Heart right ventricle (tissue), 16 donors: ENCODE data around the gene PIP5K1C. TPM values are rescaled to one million over a fixed set of nuclear protein-coding genes. Genes with fewer than 3 reads are reported as not detected.

Experiments used
- ATAC-seq, 8 donors: fragments of 200-7000 bp; cut with Tn5 transposase; one replicate each; pipeline ENCODE4 v1.9.1; 2020; ENCODE audit warnings: mild to moderate bottlenecking in 8 of 8, moderate library complexity in 8 of 8, moderate number of reproducible peaks in 1 of 8
- DNase-seq, 2 donors: peaks; one replicate each; pipeline ENCODE4 v3.0.0-alpha.2; 2020
- H3K27ac ChIP-seq, 10 donors: fragments of 200-600 bp; sonication (generic) in 2 of 10; one replicate each; pipeline versions ENCODE4 v1.5.0 to v1.8.0; 2020 to 2022; ENCODE audit warnings: mild to moderate bottlenecking in 3 of 10
- H3K27me3 ChIP-seq, 7 donors: fragments of 200-600 bp; one replicate each; pipeline ENCODE4 v1.8.0; 2021 to 2022; ENCODE audit warnings: mild to moderate bottlenecking in 2 of 7
- H3K36me3 ChIP-seq, 9 donors: fragments of 200-600 bp; sonication (generic) in 1 of 9; one replicate each; pipeline versions ENCODE4 v1.5.0 to v1.8.0; 2020 to 2022; ENCODE audit warnings: mild to moderate bottlenecking in 2 of 9
- H3K4me1 ChIP-seq, 9 donors: fragments of 200-600 bp; sonication (generic) in 1 of 9; one replicate each; pipeline versions ENCODE4 v1.5.0 to v1.8.0; 2020 to 2022; ENCODE audit warnings: mild to moderate bottlenecking in 4 of 9
- H3K4me3 ChIP-seq, 10 donors: fragments of 200-600 bp; sonication (generic) in 2 of 10; one replicate each; pipeline versions ENCODE4 v1.5.0 to v1.8.0; 2020 to 2022; ENCODE audit warnings: mild to moderate bottlenecking in 7 of 10, moderate library complexity in 2 of 10
- H3K9me3 ChIP-seq, 11 donors: fragments of 200-600 bp in 10 of 11; sonication (generic) in 2 of 11; one replicate each; pipeline versions ENCODE4 v1.5.0 to v1.8.0; 2013 to 2022; ENCODE audit warnings: mild to moderate bottlenecking in 2 of 11, control low read depth in 1 of 11, moderate library complexity in 1 of 11
- CTCF ChIP-seq, 9 donors: fragments of 200-600 bp; sonication (generic) in 2 of 9; IDR thresholded peaks; one replicate each; pipeline versions ENCODE4 v1.5.0 to v1.8.0; 2021 to 2022; ENCODE audit warnings: antibody characterized with exemption in 9 of 9, mild to moderate bottlenecking in 5 of 9, moderate library complexity in 1 of 9
- WGBS, 2 donors: extraction: QIAGEN DNeasy Blood & Tissue Kit; methylation state at CpG; one replicate each; pipeline ENCODE4 v1.1.7; 2013; ENCODE audit warnings: inconsistent platforms in 1 of 2; 5-methylcytosine and 5-hydroxymethylcytosine counted together
- intact Hi-C, 10 donors: fragments of 100-400 bp; cut with DNase I; formaldehyde crosslinking; loops; one replicate each; pipeline versions ENCODE4 v1.11.1 to v1.14.2; 2022
- polyA plus RNA-seq, 2 donors: library from polyadenylated mRNA; stranded (reverse); fragments of 200-250 nt; gene quantifications; one replicate each; pipeline ENCODE4 v1.2.3, GENCODE V29; 2013
- total RNA-seq, 10 donors: library from RNA; stranded (reverse); fragmentation: NEBNext Ultra II Directional in 3 of 10; extraction: Animal tissue kit (Norgen Biotek cat#: 25700) in 3 of 10; gene quantifications; one replicate each; pipeline versions ENCODE4 v1.2.1 to v1.2.4, GENCODE V29; 2021 to 2023
- donor health status: Arrhythmogenic right ventricular cardiomyopathy.
- donor health status: ischemic (EF 13 %, LVEDD 7.1; RV severe dilation, severe dysfunction).
- donor health status: healthy with polysubstance abuse.
- donor health status: DM: no; HTN: yes; CAD: no.
- donor health status: DM: no; HTN: no; CAD: no.
- donor health status: ischemic (EF 25% LVEDD 6.9; RV normal size, moderate dysfunction).
- donor health status: ischemic (EF 25% LVEDD 5.7; RV mildly dilated, moderate dysfunction).
- donor health status: healthy.
- donor health status: DM: yes; HTN: yes; CAD: no.
- donor health status: Ischemic cardiomyopathy.
- donor health status: ischemic (EF 35%, LVEDD 5.7; RV mildly dilated, moderate dysfunction).
- donor health status: nonischemic (EF 11% LVEDD 7.7; RV severe dilation, severe dysfunction).
- donor health status: DM: yes; HTN: yes; CAD: no.
- donor health status: PGD.
- donor health status: ischemic (EF 29% LVEDD 5.4; RV normal size, mild dysfunction).
- donor health status: nonischemic (EF 23%, LVEDD 6.1; RV moderate dilation, normal function).

PIP5K1C gene
- total and polyA plus RNA-seq, 12 donors, result 18.3 to 46.6 (median 34.9) TPM

GRCh38 chr19:3721131-3721886 is 21.0 kb upstream of the PIP5K1C start:
- Histone ChIP-seq H3K9me3 (no peaks in the 10 kb centered on the region), H3K4me1 (peaks cover 0 to 20% (median 9%) of the 10 kb centered on the region in 9 donors), H3K36me3 (no peaks in the 10 kb centered on the region), H3K27me3 (peaks cover 22 to 78% (median 59%) of the 10 kb centered on the region in 7 donors), H3K27ac (no peak overlapping the region), H3K4me3 (peak overlapping the region in 3 of 10 donors; percentile 12 to 28 (median 22))
- intact Hi-C loops, result no loop called here
- WGBS, 2 donors, result 19 to 20% methylated on average over 46 of the region's 46 CpGs
- peak; percentile 74 to 78 for DNase-seq
- peak; percentile 76 to 92 (median 83) for ATAC-seq
- TF ChIP-seq CTCF (IDR thresholded peaks at IDR 0.05), result no peak

- 25 to 28% methylated on average over 9 of the region's 9 CpGs for WGBS, 2 donors
Measured at GRCh38 chr19:3720349-3720917, 20.2 kb upstream of the PIP5K1C start.

GRCh38 chr19:3719868-3720267 is 19.6 kb upstream of the PIP5K1C start:
- H3K4me3 ChIP-seq, result no peak overlapping the region
- no peaks in the 10 kb centered on the region for H3K36me3 ChIP-seq
- intact Hi-C loops, result no loop called here
- no peak overlapping the region for H3K27ac ChIP-seq
- H3K27me3 ChIP-seq, result peaks cover 22 to 65% (median 59%) of the 10 kb centered on the region in 7 donors
- TF ChIP-seq CTCF (IDR thresholded peaks at IDR 0.05), result no peak
- no peaks in the 10 kb centered on the region for H3K9me3 ChIP-seq
- WGBS, 2 donors, result 84 to 87% methylated on average over 4 of the region's 4 CpGs
- ATAC-seq (no peak), DNase-seq (no peak)
- peaks cover 0 to 20% (median 9%) of the 10 kb centered on the region in 9 donors for H3K4me1 ChIP-seq

More at GRCh38 chr19:3720349-3720917, 20.2 kb upstream of the PIP5K1C start:
- ATAC-seq, result no peak
- Histone ChIP-seq H3K9me3 (no peaks in the 10 kb centered on the region), H3K36me3 (no peaks in the 10 kb centered on the region), H3K27me3 (peaks cover 22 to 70% (median 59%) of the 10 kb centered on the region in 7 donors), H3K4me3 (no peak overlapping the region), H3K27ac (no peak overlapping the region), H3K4me1 (peaks cover 0 to 20% (median 9%) of the 10 kb centered on the region in 9 donors)
- intact Hi-C loops, result no loop called here
- TF ChIP-seq CTCF (IDR thresholded peaks at IDR 0.05), result no peak
- DNase-seq, result no peak

GRCh38 chr19:3716147-3716668 is 15.9 kb upstream of the PIP5K1C start:
- peaks cover 10 to 30% (median 29%) of the 10 kb centered on the region in 7 donors for H3K27me3 ChIP-seq
- no peak overlapping the region for H3K27ac ChIP-seq
- TF ChIP-seq CTCF (IDR thresholded peaks at IDR 0.05), result no peak
- intact Hi-C loops, result no loop called here
- no peaks in the 10 kb centered on the region for H3K36me3 ChIP-seq
- 84 to 93% methylated on average over 16 of the region's 16 CpGs for WGBS, 2 donors
- H3K4me1 ChIP-seq, result peaks cover 0 to 17% (median 8%) of the 10 kb centered on the region in 9 donors
- no peak overlapping the region for H3K4me3 ChIP-seq
- no peaks in the 10 kb centered on the region for H3K9me3 ChIP-seq
- DNase-seq, result no peak
- no peak for ATAC-seq
